Gastroesophageal sphincter (tissue), 3 donors: ENCODE measurements around the gene AHI1.

ENCODE experiments used
- EP300 ChIP-seq: sonication (generic); formaldehyde crosslinking; IDR thresholded peaks from one replicate; pipeline ENCODE4 v1.6.1; 2017; ENCODE audit warnings: antibody characterized with exemption, mild to moderate bottlenecking
- POLR2A ChIP-seq, 2 donors: fragments of 450-650 bp; IDR thresholded peaks; one replicate each; pipeline ENCODE4 v1.6.1; 2017; ENCODE audit warnings: antibody characterized with exemption in 2 of 2, mild to moderate bottlenecking in 2 of 2, moderate library complexity in 1 of 2
- POLR2AphosphoS5 ChIP-seq: sonication (generic); formaldehyde crosslinking; IDR thresholded peaks from one replicate; pipeline ENCODE4 v1.6.1; 2017; ENCODE audit warnings: antibody characterized with exemption
- TF ChIP-seq, protein P1 (sequence below), 4 experiments: fragments of 200-600 bp in 2 of 4; fragments of 450-650 bp in 2 of 4; sonication (generic) in 1 of 4; IDR thresholded peaks; one replicate each; pipeline ENCODE4 v1.5.1; 2017 to 2019; ENCODE audit warnings: antibody characterized with exemption in 4 of 4, mild to moderate bottlenecking in 2 of 4, moderate library complexity in 2 of 4

DNA sequence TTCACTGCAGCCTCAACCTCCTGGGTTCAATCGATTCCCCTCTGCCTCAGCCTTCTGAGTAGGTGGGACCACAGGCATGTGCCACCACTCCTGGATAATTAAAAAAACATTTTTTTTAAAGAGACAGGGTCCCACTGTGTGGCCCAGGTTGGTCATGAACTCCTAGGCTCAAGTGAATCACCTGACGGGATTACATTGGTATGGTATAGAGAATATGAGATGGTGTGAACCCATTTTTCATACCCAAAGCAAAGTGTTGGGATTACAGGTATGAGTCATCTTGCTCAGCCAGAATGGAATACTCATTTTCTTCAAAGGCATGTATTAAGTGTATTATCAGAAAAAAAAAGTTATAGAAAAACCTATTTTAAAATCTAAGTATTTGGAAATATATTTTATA is 114.2 kb downstream of the AHI1 start:
- TF ChIP-seq POLR2A (IDR thresholded peaks at IDR 0.05): no peak
- TF ChIP-seq, protein P1, sequence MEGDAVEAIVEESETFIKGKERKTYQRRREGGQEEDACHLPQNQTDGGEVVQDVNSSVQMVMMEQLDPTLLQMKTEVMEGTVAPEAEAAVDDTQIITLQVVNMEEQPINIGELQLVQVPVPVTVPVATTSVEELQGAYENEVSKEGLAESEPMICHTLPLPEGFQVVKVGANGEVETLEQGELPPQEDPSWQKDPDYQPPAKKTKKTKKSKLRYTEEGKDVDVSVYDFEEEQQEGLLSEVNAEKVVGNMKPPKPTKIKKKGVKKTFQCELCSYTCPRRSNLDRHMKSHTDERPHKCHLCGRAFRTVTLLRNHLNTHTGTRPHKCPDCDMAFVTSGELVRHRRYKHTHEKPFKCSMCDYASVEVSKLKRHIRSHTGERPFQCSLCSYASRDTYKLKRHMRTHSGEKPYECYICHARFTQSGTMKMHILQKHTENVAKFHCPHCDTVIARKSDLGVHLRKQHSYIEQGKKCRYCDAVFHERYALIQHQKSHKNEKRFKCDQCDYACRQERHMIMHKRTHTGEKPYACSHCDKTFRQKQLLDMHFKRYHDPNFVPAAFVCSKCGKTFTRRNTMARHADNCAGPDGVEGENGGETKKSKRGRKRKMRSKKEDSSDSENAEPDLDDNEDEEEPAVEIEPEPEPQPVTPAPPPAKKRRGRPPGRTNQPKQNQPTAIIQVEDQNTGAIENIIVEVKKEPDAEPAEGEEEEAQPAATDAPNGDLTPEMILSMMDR (IDR thresholded peaks at IDR 0.05): no peak
- TF ChIP-seq EP300: no peak
- TF ChIP-seq POLR2AphosphoS5: no peak
